SK-N-MC (cell line): ENCODE results near the gene SELENOO.

Source experiments
- EZH2 ChIP-seq: fragments of 200-600 bp; sonication (generic); IDR thresholded peaks from one replicate; pipeline ENCODE4 v1.6.1; 2017; ENCODE audit warnings: antibody characterized with exemption
- FOXP2 ChIP-seq: optimal IDR thresholded peaks from 2 replicates; pipeline ENCODE3; 2011; ENCODE audit warnings: mild to moderate bottlenecking, moderate library complexity; ENCODE audit not compliant: insufficient read depth; ENCODE audit errors: extremely low read length, control extremely low read depth
- POLR2AphosphoS5 ChIP-seq: IDR thresholded peaks from 2 replicates; pipeline ENCODE4 v1.6.1; 2012; ENCODE audit warnings: mild to moderate bottlenecking, low read depth, low read length, borderline replicate concordance

DNA sequence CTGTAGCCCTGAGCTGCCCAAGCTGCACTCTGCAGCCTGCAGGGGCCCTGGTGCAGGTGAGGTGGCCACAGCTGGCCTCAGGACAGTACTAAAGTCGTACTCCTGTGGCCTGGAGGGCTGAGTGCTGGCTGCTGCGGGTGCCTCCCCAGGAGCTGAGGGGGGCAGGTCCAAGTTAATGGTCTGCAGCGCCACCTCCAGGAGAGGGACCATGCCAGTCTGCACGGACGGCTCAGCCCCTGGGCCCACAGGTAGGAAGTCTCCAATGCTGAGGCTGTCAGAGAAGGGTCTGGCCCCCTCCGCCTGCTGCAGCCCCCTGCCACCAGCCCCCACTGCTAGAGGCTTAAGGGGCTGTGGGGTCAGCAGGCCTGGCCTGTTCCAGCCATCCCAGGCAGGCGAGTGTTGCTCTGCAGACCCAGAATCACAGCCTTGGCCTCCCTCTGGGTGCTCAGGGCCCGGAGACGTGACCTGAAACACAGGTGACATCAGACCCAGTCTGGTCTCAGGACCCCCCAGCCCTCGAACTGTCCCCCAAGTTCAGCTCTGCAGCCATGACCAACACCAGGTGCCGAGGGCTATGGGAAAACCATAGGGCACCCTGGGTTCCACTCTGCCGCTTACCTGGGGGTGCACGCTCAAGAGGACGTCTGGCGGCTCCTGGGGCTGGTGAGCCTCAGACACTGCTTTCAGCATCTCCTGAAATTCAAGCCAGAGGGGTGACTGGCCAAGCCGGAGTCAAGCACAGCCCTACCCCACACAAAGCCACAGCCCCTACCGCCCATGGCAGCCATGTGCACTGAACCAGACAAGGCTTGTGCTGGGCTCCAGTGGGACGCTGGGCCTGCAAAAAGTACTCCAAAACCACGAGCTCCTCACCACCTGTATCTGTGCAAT, 20.8 kb downstream of the SELENOO start:
- TF ChIP-seq POLR2AphosphoS5 (no peak), EZH2 (no peak), FOXP2 (no peak)
